HL-60/S4 treated with phorbol 12-myristate 13-acetate at 8.2 ng/mL for 4 days and 3 days (cell line): ENCODE measurements around the gene CASKIN1.

Experiments used
- in situ Hi-C: fragments of 300-500 bp; cut with MboI; formaldehyde crosslinking; loops from 2 replicates; pipeline ENCODE4 v1.15.0; 2022; ENCODE audit warnings: low sequenced_read_pairs

Gene CASKIN1

DNA sequence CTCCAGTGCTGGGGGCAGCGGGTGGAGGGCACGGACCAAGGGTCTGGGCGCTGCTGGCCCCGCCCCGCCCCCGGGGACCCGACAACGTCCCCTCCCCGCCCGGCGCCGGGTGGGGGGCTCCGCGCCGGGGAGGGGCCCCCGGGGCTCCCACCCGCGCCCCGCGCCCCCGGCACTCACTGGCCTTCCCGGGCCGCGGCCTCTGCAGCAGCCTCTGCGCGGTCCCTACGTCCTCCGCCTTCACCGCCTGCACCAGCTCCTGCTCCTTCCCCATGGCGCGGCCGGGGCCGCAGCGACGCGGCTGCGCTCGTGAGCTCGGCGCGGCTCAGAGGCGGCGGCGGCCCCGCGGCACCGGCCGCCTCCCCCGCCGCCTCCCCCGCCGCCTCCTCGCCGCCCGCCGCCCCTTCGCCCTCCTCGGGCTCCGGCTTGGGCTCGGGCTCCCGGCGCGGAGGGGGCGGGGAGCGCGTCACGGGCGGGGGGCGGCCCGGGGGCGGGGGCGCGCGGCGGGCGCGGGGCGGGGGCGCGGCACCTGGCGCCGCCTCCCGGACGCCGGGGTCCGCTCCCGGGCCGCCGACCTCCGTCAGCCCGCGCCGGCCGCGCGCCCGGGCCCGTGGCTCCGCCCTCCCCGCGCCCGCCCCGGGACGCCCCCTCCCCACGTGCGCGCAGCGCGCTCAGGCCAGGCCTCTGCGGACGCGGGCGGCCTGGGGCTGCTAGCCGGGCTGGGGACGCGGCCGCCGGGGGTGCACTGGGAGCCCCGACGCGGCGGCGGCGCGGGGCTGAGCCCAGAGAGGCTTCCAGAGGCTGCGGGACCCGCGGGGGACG lies at the start of gene CASKIN1:
Gene CASKIN1 (minus strand): TSS at position 444 of the 819 bp plus-strand sequence. CDS start 173 bp downstream, at position 271.
- in situ Hi-C loops: no loop called here

DNA sequence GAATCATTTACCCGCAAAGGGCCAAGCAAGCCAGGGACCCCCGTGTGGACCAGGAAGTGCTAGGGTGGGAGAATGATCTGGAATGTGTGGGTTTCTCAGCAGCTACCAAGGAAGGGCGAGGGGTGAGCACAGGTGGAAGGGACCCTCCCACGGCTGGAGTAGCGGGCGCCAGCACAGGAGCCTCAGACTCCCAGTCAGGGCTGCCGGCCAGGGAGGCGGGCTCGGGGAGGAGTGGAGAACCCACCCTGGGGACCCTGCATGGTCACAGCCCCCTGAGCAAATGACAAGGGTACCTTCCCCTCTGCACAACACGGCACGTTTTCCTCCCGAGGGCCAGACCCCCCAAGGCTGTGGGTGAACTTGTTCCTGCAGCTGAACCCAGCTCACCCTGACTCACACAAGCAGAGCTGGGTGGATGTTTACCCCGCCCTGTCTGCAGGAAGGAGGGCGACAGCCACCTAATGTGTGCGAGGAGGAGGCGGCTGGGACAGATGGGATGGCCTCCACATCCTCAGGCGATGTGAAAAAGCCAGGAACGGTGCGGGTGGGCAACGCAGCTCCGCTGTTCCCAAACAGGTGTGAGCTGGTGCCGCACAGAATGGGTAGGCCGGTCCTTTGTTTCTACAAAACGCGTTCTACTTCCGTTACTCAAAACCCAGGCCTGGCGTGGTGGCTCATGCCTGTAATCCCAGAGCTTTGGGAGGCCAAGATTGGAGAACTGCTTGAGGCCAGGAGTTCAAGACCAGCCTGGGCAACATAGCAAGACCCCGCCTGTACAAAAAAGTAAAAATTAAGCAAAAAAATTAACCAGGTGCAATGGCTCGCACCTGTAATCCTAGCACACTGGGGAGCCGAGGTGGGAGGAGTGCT lies 48.8 kb upstream of the CASKIN1 start:
- in situ Hi-C loops: loop anchor here (25.0 kb wide), 1 partner anchor 108 kb away; the partner anchor contains the start of genes PKD1 and RAB26

GRCh38 chr16:2244301-2244700 lies 47.9 kb upstream of the CASKIN1 start:
- in situ Hi-C loops: loop anchor here (25.0 kb wide), 1 partner anchor 107 kb away; the partner anchor contains the start of genes PKD1 and RAB26

DNA sequence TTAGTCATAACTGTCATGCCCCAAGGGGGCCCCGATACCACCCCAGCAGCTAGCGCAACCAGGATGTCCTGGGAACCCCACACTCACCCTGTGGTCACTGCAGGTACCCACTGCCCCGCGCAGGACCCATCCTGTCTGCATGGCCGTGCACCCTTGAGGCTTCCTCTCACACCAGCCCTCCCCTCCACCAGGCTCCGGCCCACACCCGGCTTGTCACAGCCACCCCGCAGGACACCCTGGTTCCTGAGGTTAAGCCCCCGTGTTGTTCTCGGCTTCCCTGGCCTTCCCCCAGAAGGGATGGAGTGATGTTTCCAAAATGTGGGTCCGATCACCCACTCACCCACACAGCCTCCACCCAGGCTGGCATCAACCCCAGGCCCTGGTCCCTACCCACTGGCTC lies 47.4 kb upstream of the CASKIN1 start:
- in situ Hi-C loops: loop anchor here (25.0 kb wide), 1 partner anchor 106 kb away; the partner anchor contains the start of genes PKD1 and RAB26

DNA sequence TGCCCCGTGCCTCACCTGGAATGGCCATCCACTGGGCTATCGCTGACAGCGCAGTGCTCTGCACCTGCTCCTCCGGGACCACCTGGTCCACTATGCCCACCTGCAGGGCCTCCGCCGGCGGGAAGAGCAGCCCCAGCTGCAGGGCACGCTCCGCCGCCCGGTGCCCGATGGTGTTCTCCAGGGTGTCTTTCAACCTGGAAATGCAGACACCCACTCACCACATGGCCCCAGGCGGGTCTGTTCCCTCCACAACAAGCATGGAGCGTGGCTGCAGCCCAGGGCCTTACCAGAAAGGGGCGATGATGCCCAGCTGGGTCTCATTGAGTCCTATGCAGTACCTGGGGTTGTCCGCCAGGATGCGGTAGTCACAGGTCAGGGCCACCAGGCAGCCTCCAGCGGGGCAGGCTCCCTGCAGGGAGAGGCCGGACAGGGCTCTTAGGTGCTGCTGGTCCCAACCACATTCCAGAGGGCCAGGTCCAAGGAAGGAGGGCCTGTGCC lies 46.7 kb upstream of the CASKIN1 start:
- in situ Hi-C loops: loop anchor here (25.0 kb wide), 1 partner anchor 106 kb away; the partner anchor contains the start of genes PKD1 and RAB26

DNA sequence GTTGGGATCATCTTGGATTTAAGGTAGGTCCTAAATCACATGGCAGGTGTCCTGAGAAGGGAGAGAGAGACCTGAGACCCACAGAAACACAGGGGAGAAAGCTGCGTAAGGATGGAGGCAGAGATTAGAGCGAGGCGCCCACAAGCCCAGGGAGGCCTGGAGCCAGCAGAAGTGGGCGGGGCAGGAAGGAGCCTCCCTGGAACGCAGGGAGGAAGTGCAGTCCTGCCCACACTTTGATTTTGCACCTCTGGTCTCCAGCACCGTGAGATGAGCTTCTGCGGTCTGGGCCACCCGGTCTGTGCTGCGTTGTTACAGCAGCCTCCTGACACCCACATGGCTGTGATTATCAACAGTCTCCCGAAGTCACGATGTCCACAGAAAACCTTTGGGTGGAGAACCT lies 46.2 kb upstream of the CASKIN1 start:
- in situ Hi-C loops: loop anchor here (25.0 kb wide), 1 partner anchor 105 kb away; the partner anchor contains the start of genes PKD1 and RAB26

- in situ Hi-C loops: loop anchor here (25.0 kb wide), 1 partner anchor 103 kb away; the partner anchor contains the start of genes PKD1 and RAB26
Observed at GRCh38 chr16:2240331-2240730, 43.9 kb upstream of the CASKIN1 start.

- in situ Hi-C loops: loop anchor here (25.0 kb wide), 1 partner anchor 102 kb away; the partner anchor contains the start of genes PKD1 and RAB26
Observed at GRCh38 chr16:2238838-2239675, 42.7 kb upstream of the CASKIN1 start.

- in situ Hi-C loops: loop anchor here (25.0 kb wide), 1 partner anchor 101 kb away; the partner anchor contains the start of genes PKD1 and RAB26
Observed at GRCh38 chr16:2238150-2238837, 41.9 kb upstream of the CASKIN1 start.

GRCh38 chr16:2237493-2238149 lies 41.2 kb upstream of the CASKIN1 start:
- in situ Hi-C loops: loop anchor here (25.0 kb wide), 1 partner anchor 100 kb away; the partner anchor contains the start of genes PKD1 and RAB26

- in situ Hi-C loops: loop anchor here (25.0 kb wide), 1 partner anchor 100 kb away; the partner anchor contains the start of genes PKD1 and RAB26
Observed at GRCh38 chr16:2237102-2237482, 40.7 kb upstream of the CASKIN1 start.

- in situ Hi-C loops: loop anchor here (25.0 kb wide), 1 partner anchor 99 kb away; the partner anchor contains the start of genes PKD1 and RAB26
Observed at GRCh38 chr16:2236337-2237101, 40.1 kb upstream of the CASKIN1 start, which contains the start of gene DNASE1L2. DNASE1L2 (plus strand) TSS chr16:2236444; CDS start chr16:2236817, 373 bp downstream.

DNA sequence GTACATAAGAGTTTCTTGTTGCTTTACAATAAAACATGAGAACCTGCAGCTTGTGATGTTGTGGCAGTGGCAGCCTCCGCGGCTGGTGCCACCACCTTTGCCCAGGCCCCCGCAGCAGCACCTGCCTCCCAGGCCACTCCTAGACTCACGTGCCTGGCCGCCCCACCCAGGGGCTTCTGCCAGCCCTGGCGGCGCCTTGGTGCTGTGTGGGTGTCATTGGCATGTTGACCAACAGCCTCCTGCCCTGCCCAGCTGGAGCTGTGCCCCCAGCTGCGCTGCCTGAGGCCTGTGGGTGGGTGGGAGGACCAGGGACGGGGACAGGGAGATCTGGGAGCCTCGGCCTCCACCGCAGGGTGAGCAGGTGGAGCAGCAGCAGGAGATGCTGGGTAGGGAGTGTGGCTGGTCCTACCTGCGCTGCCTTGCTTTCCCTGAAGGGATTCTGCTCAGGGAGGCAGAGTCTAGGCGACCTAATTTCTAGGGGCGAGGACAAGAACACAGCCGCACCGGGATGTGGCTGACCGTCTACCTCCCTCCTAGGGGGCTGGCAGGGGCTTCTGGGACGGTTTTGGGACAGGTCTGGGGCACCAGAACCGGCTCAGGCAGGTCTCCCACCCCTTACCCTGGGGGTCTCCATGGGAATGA lies 39.4 kb upstream of the CASKIN1 start:
- in situ Hi-C loops: loop anchor here (25.0 kb wide), 1 partner anchor 99 kb away; the partner anchor contains the start of genes PKD1 and RAB26

GRCh38 chr16:2235234-2235651 lies 38.8 kb upstream of the CASKIN1 start:
- in situ Hi-C loops: loop anchor here (25.0 kb wide), 1 partner anchor 98 kb away; the partner anchor contains the start of genes PKD1 and RAB26

DNA sequence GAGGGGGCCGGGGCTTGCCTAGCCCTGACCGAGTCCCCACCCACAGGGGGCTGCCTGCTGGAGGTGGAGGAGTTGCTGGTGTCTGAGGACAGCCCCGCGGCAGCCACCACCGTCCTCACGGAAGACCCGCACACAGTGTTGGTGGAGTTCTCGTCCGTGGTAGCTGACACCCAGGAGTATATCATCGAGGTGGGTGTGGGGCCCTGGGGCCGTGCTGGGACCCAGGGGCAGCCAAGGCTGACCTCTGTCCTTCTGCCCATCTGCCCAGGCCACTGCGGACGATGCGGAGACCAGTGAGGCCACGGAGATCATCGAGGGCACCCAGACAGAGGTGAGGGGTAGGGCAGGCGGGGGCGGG lies 38.4 kb upstream of the CASKIN1 start:
- in situ Hi-C loops: loop anchor here (25.0 kb wide), 1 partner anchor 97 kb away; the partner anchor contains the start of genes PKD1 and RAB26

- in situ Hi-C loops: loop anchor here (25.0 kb wide), 1 partner anchor 97 kb away; the partner anchor contains the start of genes PKD1 and RAB26
Observed at GRCh38 chr16:2233872-2234812, 37.7 kb upstream of the CASKIN1 start.
